GM12878 (cell line): ENCODE results near the gene MT1G. TPM values are rescaled to one million over a fixed set of nuclear protein-coding genes. Genes with fewer than 3 reads are reported as not detected.

Source experiments
- ATAC-seq: fragments of 200-7000 bp; cut with Tn5 transposase; 3 replicates; pipeline ENCODE4 v1.9.1; 2020; ENCODE audit warnings: mild to moderate bottlenecking, moderate library complexity
- BruUV-seq: library from RNA; stranded (reverse); fragments of 400-500 nt; replicated peaks from 2 replicates; lab custom pipeline; 2021; lab: Mats Ljungman, UMichigan
- CTCF ChIA-PET: fragments of 300-600 bp; sonication (Branson Sonifier 250); formaldehyde crosslinking; extraction: SDS; loops from one replicate; lab custom pipeline; 2021; ENCODE audit warnings: inconsistent platforms; lab: Yijun Ruan, JAX
- POLR2A ChIA-PET: fragments of 350-600 bp; formaldehyde crosslinking; extraction: SDS; loops from one replicate; lab custom pipeline; 2021; ENCODE audit warnings: inconsistent platforms; lab: Charles Lee
- RAD21 ChIA-PET: fragments of 300-600 bp; sonication (Branson Sonifier 250); formaldehyde crosslinking; loops from one replicate; lab custom pipeline; 2023; ENCODE audit warnings: antibody characterized with exemption; ENCODE audit not compliant: unreplicated experiment; lab: Charles Lee
- SMC1A ChIA-PET: fragments of 300-600 bp; sonication (Branson Sonifier 250); formaldehyde crosslinking; loops from one replicate; lab custom pipeline; 2023; ENCODE audit not compliant: unreplicated experiment, uncharacterized antibody; lab: Charles Lee
- DNase-seq: peaks from one replicate; pipeline ENCODE4 v3.0.0-alpha.2; 2011; ENCODE audit warnings: low read depth, low spot score
- FAIRE-seq: peaks from 3 replicates; lab custom pipeline; 2011; peaks lifted over from hg19 to GRCh38; lab: Jason Lieb, UNC
- H2AFZ ChIP-seq: 2 replicates; pipeline ENCODE4 v1.6.0; 2011; ENCODE audit warnings: low read depth, low read length, control low read depth; ENCODE audit not compliant: control insufficient read depth
- H3K27ac ChIP-seq: 2 replicates; pipeline ENCODE4 v1.5.1; 2011; ENCODE audit warnings: control low read depth; ENCODE audit not compliant: control insufficient read depth, insufficient read depth
- H3K27me3 ChIP-seq, 2 experiments: replicated peaks in 1 of 2; 2 replicates each; pipeline versions ENCODE4 v1.6.0 to v1.6.1; 2011; ENCODE audit warnings: low read length in 1 of 2; ENCODE audit not compliant: control insufficient read depth in 2 of 2, insufficient read depth in 2 of 2
- H3K36me3 ChIP-seq, 2 experiments: 2 replicates each; pipeline ENCODE4 v1.5.1; 2011; ENCODE audit warnings: low read length in 1 of 2; ENCODE audit not compliant: control insufficient read depth in 2 of 2, insufficient read depth in 2 of 2
- H3K4me1 ChIP-seq: 2 replicates; pipeline ENCODE4 v1.6.1; 2011; ENCODE audit warnings: mild to moderate bottlenecking, low read length, moderate library complexity, mixed read lengths; ENCODE audit not compliant: control insufficient read depth, insufficient read depth
- H3K4me2 ChIP-seq: 2 replicates; pipeline ENCODE4 v1.6.0; 2011; ENCODE audit warnings: control low read depth; ENCODE audit not compliant: control insufficient read depth, insufficient read depth
- H3K4me3 ChIP-seq: fragments of 200-600 bp; sonication (generic); 2 replicates; pipeline ENCODE4 v1.5.1; 2016
- H3K79me2 ChIP-seq: 2 replicates; pipeline ENCODE4 v1.6.0; 2011; ENCODE audit warnings: low read length; ENCODE audit not compliant: control insufficient read depth, insufficient read depth
- H3K9ac ChIP-seq: 2 replicates; pipeline ENCODE4 v1.8.0; 2011; ENCODE audit warnings: low read length, control low read depth, mixed read lengths; ENCODE audit not compliant: control insufficient read depth, insufficient read depth
- H3K9me3 ChIP-seq: replicated peaks from 3 replicates; pipeline ENCODE4 v1.5.1; 2011; ENCODE audit warnings: mild to moderate bottlenecking, low read length; ENCODE audit not compliant: control insufficient read depth, insufficient read depth
- H4K20me1 ChIP-seq: 2 replicates; pipeline ENCODE4 v1.6.0; 2011; ENCODE audit not compliant: control insufficient read depth, insufficient read depth
- CUX1 ChIP-seq: IDR thresholded peaks from 2 replicates; pipeline ENCODE4 v1.6.1; 2012; ENCODE audit warnings: improper control_type of control experiment, low read depth, low read length; ENCODE audit not compliant: insufficient replicate concordance
- HDAC6 ChIP-seq: fragments of 200-600 bp; sonication (generic); IDR thresholded peaks from one replicate; pipeline ENCODE4 v1.8.0; 2017; ENCODE audit warnings: antibody characterized with exemption; ENCODE audit not compliant: unreplicated experiment
- MTA3 ChIP-seq: IDR thresholded peaks from 2 replicates; pipeline ENCODE4 v1.6.1; 2012; ENCODE audit warnings: low read length, inconsistent platforms, borderline replicate concordance
- NFXL1 ChIP-seq: fragments of 450-650 bp; IDR thresholded peaks from 2 replicates; pipeline ENCODE4 v1.6.1; 2017; ENCODE audit warnings: antibody characterized with exemption, mild to moderate bottlenecking, borderline replicate concordance
- RB1 ChIP-seq: fragments of 450-650 bp; formaldehyde crosslinking; IDR thresholded peaks from 2 replicates; pipeline ENCODE4 v1.6.1; 2017; ENCODE audit warnings: mild to moderate bottlenecking, borderline replicate concordance
- RBBP5 ChIP-seq: fragments of 200-600 bp; sonication (generic); conservative IDR thresholded peaks from 2 replicates; pipeline ENCODE4 v1.6.1; 2016
- SMAD5 ChIP-seq: IDR thresholded peaks from 2 replicates; pipeline ENCODE4 v1.6.1; 2016; ENCODE audit warnings: antibody characterized with exemption, low read depth
- TCF12 ChIP-seq: IDR thresholded peaks from 2 replicates; pipeline ENCODE4 v1.6.1; 2011; ENCODE audit warnings: low read depth, mild to moderate bottlenecking, low read length
- ZNF274 ChIP-seq: IDR thresholded peaks from one replicate; pipeline ENCODE4 v1.8.0; 2011; ENCODE audit not compliant: insufficient read length, insufficient read depth
- WGBS: methylation state at CpG from one replicate; pipeline ENCODE4 v1.1.6; 2016; ENCODE audit warnings: low lambda C conversion rate; ENCODE audit not compliant: insufficient replicate concordance, insufficient coverage; ENCODE audit errors: missing lambda C conversion rate; 5-methylcytosine and 5-hydroxymethylcytosine counted together
- in situ Hi-C: fragments of 300-500 bp; cut with MboI; formaldehyde crosslinking; loops from 9 replicates; pipeline ENCODE4 v1.14.3; 2018; ENCODE audit warnings: mixed read lengths
- intact Hi-C: fragments of 100-400 bp; cut with micrococcal nuclease; formaldehyde crosslinking; loops from one replicate; pipeline ENCODE4 v1.14.2; 2022; ENCODE audit not compliant: unreplicated experiment
- polyA plus RNA-seq, 11 experiments: library from polyadenylated mRNA; depleted of rRNA in 4 of 11; unstranded in 6 of 11; stranded (reverse) in 5 of 11; fragments of >200 nt; fragmentation: Nextera tagmentation in 4 of 11; fragmentation: Illumina TruSeq in 1 of 11; extraction: Ambion mirVana in 4 of 11; extraction: Trizol in 1 of 11; gene quantifications; 1 replicate in 1 of 11; 2 replicates in 10 of 11; pipeline versions ENCODE4 v1.2.1 to v1.2.3, GENCODE V29; 2011 to 2016; ENCODE audit warnings: inconsistent platforms in 2 of 11, missing spikeins in 2 of 11, low read depth in 1 of 11
- total RNA-seq, 4 experiments: library from RNA; depleted of rRNA in 3 of 4; stranded (reverse); fragments of >200 nt in 3 of 4; fragmentation: Illumina TruSeq in 1 of 4; extraction: Trizol in 1 of 4; gene quantifications; 2 replicates each; pipeline versions ENCODE4 v1.2.1 to v1.2.3, GENCODE V29; 2013 to 2021

The MT1G gene
- total and polyA plus RNA-seq, 10 of the 15 experiments (the other 5 are each of a cell fraction or from before 2014, with no cell fraction given): 1.2 to 9.1 (median 4.6) TPM

GRCh38 chr16:56690420-56691122 lies 22.7 kb upstream of the MT1G start (continued):
- TF ChIP-seq CUX1: no peak
- TF ChIP-seq ZNF274: no peak
- TF ChIP-seq RB1: no peak
- TF ChIP-seq RBBP5: no peak
- no peak for TF ChIP-seq HDAC6
- TF ChIP-seq, all 136 proteins: peak for 0

GRCh38 chr16:56689171-56689570 lies 21.3 kb upstream of the MT1G start:
- in situ Hi-C loops: loop anchor here (25.0 kb wide), 1 partner anchor 752 kb away; no protein-coding TSS in a partner anchor
- H3K4me1 ChIP-seq: no peaks in the 10 kb centered on the region
- FAIRE-seq: no peak
- BruUV-seq: no TSS peak
- ATAC-seq: no peak
- intact Hi-C loops: no loop called here
- H3K36me3 ChIP-seq: no peaks in the 10 kb centered on the region
- H3K9me3 ChIP-seq: no peaks in the 10 kb centered on the region
- no peaks in the 10 kb centered on the region for H3K79me2 ChIP-seq
- no peaks in the 10 kb centered on the region for H4K20me1 ChIP-seq
- no peak overlapping the region for H3K4me2 ChIP-seq
- H3K27ac ChIP-seq: no peak overlapping the region
- ChIA-PET RAD21 (interaction anchor here (1.3 kb wide), 1 partner anchor 13 kb away, joined by 4 read pairs; no protein-coding TSS in a partner anchor), POLR2A (no interaction called here), SMC1A (no interaction called here), CTCF (interaction anchor here (1.4 kb wide), 1 partner anchor 113 kb away, joined by 4 read pairs; no protein-coding TSS in a partner anchor)
- no peak overlapping the region for H3K9ac ChIP-seq
- 6% methylated on average over 3 of the region's 3 CpGs for WGBS
- no peak overlapping the region for H3K4me3 ChIP-seq
- no peaks in the 10 kb centered on the region; a peak in 1 of 4 replicates for H3K27me3 ChIP-seq
- TF ChIP-seq TCF12 (no peak), NFXL1 (no peak), SMAD5 (no peak), MTA3 (no peak), CUX1 (no peak)
- no peak overlapping the region for H2AFZ ChIP-seq
- no peak for DNase-seq
